Gastrocnemius medialis (tissue), 4 donors: ENCODE data around the gene HSBP1L1.

Experiments
- CTCF ChIP-seq, 5 experiments: fragments of 450-650 bp in 3 of 5; fragments of 200-600 bp in 2 of 5; sonication (generic) in 2 of 5; IDR thresholded peaks in 4 of 5; conservative IDR thresholded peaks in 1 of 5; 1 replicate in 4 of 5; 2 replicates in 1 of 5; pipeline ENCODE4 v1.5.1; 2016 to 2019; ENCODE audit warnings: antibody characterized with exemption in 5 of 5, mild to moderate bottlenecking in 3 of 5, moderate library complexity in 3 of 5
- POLR2A ChIP-seq, 2 donors: fragments of 450-650 bp; IDR thresholded peaks; one replicate each; pipeline ENCODE4 v1.6.1; 2017; ENCODE audit warnings: antibody characterized with exemption in 2 of 2, mild to moderate bottlenecking in 2 of 2, moderate library complexity in 2 of 2

DNA sequence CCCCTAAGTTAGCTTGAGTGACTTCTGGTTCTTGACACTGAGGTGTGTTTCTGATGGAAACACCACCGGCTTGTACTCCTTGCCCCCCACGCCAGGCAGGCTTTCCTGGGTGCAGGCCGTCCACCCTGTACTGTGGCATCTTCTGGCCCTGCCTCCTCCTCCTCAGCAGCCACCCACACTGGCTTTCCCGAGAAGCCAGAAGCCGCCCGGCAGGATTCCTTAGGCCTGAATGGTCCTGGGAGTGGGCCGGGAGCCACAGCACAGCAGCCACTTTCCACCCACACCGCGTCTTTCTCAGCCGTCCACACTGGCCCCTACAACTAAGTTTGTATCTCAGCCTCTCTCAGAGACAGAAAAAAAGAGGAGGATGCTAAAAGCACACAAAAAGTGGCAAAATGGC, 2.1 kb upstream of the HSBP1L1 start:
- TF ChIP-seq POLR2A (IDR thresholded peaks at IDR 0.05) (no peak), CTCF (IDR thresholded peaks at IDR 0.05 in 4 of 5, conservative IDR thresholded peaks at IDR 0.05 in 1 of 5) (no peak)
